ENCODE data around the gene PDE3A. TPM values are rescaled to one million over a fixed set of nuclear protein-coding genes. Genes with fewer than 3 reads are reported as not detected.
"Not testable (repeated sequence)": the region's sequence is repeated elsewhere in the genome, so short reads cannot be mapped to it uniquely, and the experiment has no call there.

The PDE3A gene
- total RNA-seq, 1 experiment from 2014 or later = 2.8 TPM

- CTCF ChIA-PET = no interaction called here
- ATAC-seq = no peak
- TF ChIP-seq CBFB (CRISPR knock-in tag; IDR thresholded peaks at IDR 0.05; ENCODE audit: low read depth) (no peak), ZSCAN18 (CRISPR knock-in tag; IDR thresholded peaks at IDR 0.05) (no peak)
- Mint-ChIP-seq H3K27me3 (ENCODE audit: low read depth) (no peaks in the 10 kb centered on the region), H3K4me3 (no peak overlapping the region), H3K4me1 (peaks cover 6% of the 10 kb centered on the region; the same call in 1 of the 2 replicates), H3K27ac (no peak overlapping the region), H3K36me3 (no peaks in the 10 kb centered on the region), H3K9me3 (no peaks in the 10 kb centered on the region)
- no peak for DNase-seq (ENCODE audit: low spot score)
- POLR2A ChIA-PET = no interaction called here
These were observed 9.4 kb downstream of the PDE3A start for GRCh38 chr12:20377750-20378149.

DNA sequence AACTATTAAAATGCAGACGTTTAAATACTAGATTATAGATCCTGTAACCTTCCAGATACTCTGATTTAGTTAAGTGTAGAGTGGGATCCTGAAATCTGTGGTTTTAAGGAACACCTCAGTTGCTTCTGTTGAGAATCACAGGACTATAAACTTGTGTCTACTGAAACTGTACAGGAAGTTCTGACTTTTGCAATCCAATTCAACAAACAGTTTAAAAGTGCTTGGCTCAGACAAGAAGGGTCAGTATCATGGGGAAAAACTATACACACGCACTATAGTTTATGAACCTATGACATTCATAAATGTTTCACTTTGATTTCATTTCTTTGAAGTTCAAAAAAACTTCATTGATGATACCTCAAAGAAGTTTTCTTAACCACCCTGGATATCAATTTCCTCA, 13.8 kb downstream of the PDE3A start:
- H3K9me3 Mint-ChIP-seq = peaks cover 15% of the 10 kb centered on the region
- CTCF ChIA-PET = no interaction called here
- H3K27ac Mint-ChIP-seq = no peak overlapping the region
- POLR2A ChIA-PET = no interaction called here
- no peaks in the 10 kb centered on the region for H3K27me3 Mint-ChIP-seq (ENCODE audit: low read depth)
- 0 out of 2 replicates have a peak, but pooled peaks cover 6% of the 10 kb centered on the region for H3K36me3 Mint-ChIP-seq
- no peak overlapping the region for H3K4me3 Mint-ChIP-seq
- DNase-seq (ENCODE audit: low spot score) = no peak
- ATAC-seq = no peak
- TF ChIP-seq SP1 (CRISPR knock-in tag; conservative IDR thresholded peaks at IDR 0.05) = no peak
- no peak for TF ChIP-seq ESRRA (CRISPR knock-in tag; IDR thresholded peaks at IDR 0.05; ENCODE audit: borderline replicate concordance)
- no peak for TF ChIP-seq RORB (CRISPR knock-in tag; IDR thresholded peaks at IDR 0.05)
- TF ChIP-seq HMGXB4 (CRISPR knock-in tag; IDR thresholded peaks at IDR 0.05) = no peak
- TF ChIP-seq, protein P1, sequence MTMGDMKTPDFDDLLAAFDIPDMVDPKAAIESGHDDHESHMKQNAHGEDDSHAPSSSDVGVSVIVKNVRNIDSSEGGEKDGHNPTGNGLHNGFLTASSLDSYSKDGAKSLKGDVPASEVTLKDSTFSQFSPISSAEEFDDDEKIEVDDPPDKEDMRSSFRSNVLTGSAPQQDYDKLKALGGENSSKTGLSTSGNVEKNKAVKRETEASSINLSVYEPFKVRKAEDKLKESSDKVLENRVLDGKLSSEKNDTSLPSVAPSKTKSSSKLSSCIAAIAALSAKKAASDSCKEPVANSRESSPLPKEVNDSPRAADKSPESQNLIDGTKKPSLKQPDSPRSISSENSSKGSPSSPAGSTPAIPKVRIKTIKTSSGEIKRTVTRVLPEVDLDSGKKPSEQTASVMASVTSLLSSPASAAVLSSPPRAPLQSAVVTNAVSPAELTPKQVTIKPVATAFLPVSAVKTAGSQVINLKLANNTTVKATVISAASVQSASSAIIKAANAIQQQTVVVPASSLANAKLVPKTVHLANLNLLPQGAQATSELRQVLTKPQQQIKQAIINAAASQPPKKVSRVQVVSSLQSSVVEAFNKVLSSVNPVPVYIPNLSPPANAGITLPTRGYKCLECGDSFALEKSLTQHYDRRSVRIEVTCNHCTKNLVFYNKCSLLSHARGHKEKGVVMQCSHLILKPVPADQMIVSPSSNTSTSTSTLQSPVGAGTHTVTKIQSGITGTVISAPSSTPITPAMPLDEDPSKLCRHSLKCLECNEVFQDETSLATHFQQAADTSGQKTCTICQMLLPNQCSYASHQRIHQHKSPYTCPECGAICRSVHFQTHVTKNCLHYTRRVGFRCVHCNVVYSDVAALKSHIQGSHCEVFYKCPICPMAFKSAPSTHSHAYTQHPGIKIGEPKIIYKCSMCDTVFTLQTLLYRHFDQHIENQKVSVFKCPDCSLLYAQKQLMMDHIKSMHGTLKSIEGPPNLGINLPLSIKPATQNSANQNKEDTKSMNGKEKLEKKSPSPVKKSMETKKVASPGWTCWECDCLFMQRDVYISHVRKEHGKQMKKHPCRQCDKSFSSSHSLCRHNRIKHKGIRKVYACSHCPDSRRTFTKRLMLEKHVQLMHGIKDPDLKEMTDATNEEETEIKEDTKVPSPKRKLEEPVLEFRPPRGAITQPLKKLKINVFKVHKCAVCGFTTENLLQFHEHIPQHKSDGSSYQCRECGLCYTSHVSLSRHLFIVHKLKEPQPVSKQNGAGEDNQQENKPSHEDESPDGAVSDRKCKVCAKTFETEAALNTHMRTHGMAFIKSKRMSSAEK (CRISPR knock-in tag; IDR thresholded peaks at IDR 0.05; ENCODE audit: borderline replicate concordance) = no peak
- no peak for TF ChIP-seq SMAD3 (CRISPR knock-in tag; IDR thresholded peaks at IDR 0.05; ENCODE audit: borderline replicate concordance)
- 0 out of 2 replicates have a peak, but pooled peaks cover 2% of the 10 kb centered on the region for H3K4me1 Mint-ChIP-seq

GRCh38 chr12:20383612-20384011, 15.3 kb downstream of the PDE3A start:
- peak; percentile 81 for ATAC-seq
- TF ChIP-seq ZNF263 (CRISPR knock-in tag; IDR thresholded peaks at IDR 0.05; ENCODE audit: low read depth) (no peak), ZBTB21 (CRISPR knock-in tag; IDR thresholded peaks at IDR 0.05; ENCODE audit: borderline replicate concordance) (no peak), ETV6 (CRISPR knock-in tag; IDR thresholded peaks at IDR 0.05) (no peak), FOXP1 (CRISPR knock-in tag; IDR thresholded peaks at IDR 0.05; ENCODE audit: borderline replicate concordance) (no peak), ATF2 (CRISPR knock-in tag; IDR thresholded peaks at IDR 0.05; ENCODE audit: borderline replicate concordance, low read depth) (no peak)
- peaks cover 17% of the 10 kb centered on the region for H3K9me3 Mint-ChIP-seq
- H3K4me1 Mint-ChIP-seq = peaks cover 13% of the 10 kb centered on the region
- POLR2A ChIA-PET = no interaction called here
- no peak for DNase-seq (ENCODE audit: low spot score)
- no peak overlapping the region for H3K4me3 Mint-ChIP-seq
- no peaks in the 10 kb centered on the region for H3K27me3 Mint-ChIP-seq (ENCODE audit: low read depth)
- H3K27ac Mint-ChIP-seq = no peak overlapping the region
- CTCF ChIA-PET = no interaction called here
- H3K36me3 Mint-ChIP-seq = 0 out of 2 replicates have a peak, but pooled peaks cover 6% of the 10 kb centered on the region

DNA sequence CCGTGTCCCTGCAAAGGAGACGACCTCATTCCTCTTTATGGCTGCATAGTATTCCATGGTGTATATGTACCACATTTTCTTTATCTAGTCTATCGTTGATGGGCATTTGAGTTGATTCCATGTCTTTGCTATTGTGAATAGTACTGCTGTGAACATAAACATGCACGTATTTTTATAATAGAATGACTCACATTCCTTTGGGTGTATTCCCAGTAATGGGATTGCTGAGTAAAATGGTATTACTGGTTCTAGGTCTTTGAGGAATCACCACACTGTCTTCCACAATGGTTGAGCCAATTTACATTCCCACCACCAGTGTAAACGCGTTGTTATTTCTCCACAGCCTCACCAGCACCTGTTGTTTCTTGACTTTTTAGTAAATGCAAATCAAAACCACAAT, 16.5 kb downstream of the PDE3A start:
- H3K36me3 Mint-ChIP-seq; H3K27me3 Mint-ChIP-seq (ENCODE audit: low read depth); POLR2A ChIA-PET; CTCF ChIA-PET; H3K27ac Mint-ChIP-seq; ATAC-seq; DNase-seq (ENCODE audit: low spot score); H3K4me3 Mint-ChIP-seq: not testable (repeated sequence)
- peaks cover 19% of the 10 kb centered on the region for H3K4me1 Mint-ChIP-seq
- H3K9me3 Mint-ChIP-seq = peaks cover 17% of the 10 kb centered on the region
